SK-MEL-5 (cell line): ENCODE results near the gene MPV17L2. TPM values are rescaled to one million over a fixed set of nuclear protein-coding genes. Genes with fewer than 3 reads are reported as not detected.

Experiments used
- DNase-seq: peaks from one replicate; pipeline ENCODE4 v3.0.0-alpha.2; 2016; ENCODE audit warnings: low read depth, low spot score
- in situ Hi-C: cut with HindIII; loops from 2 replicates; pipeline ENCODE4 v1.10.0; 2016; ENCODE audit warnings: low sequenced_read_pairs, high pct_unique_total_duplicates, low pct_unique_long_range_greater_than_20kb
- total RNA-seq: library from RNA; depleted of rRNA; stranded (reverse); fragments of >200 nt; shearing (Covaris generic); gene quantifications from 2 replicates; pipeline ENCODE4 v1.2.3, GENCODE V29; 2014

MPV17L2 gene
- total RNA-seq, 1 experiment from 2014 or later: 18.0 TPM

- DNase-seq: peak; percentile 48
- in situ Hi-C loops: no loop called here
These were observed 31.0 kb downstream of the MPV17L2 start for GRCh38 chr19:18223860-18224524.

- peak; percentile 96 for DNase-seq
- in situ Hi-C loops: no loop called here
These were observed 31.7 kb downstream of the MPV17L2 start for GRCh38 chr19:18224525-18225354.

- DNase-seq: no peak
These were observed 32.3 kb downstream of the MPV17L2 start for GRCh38 chr19:18225355-18225701.

GRCh38 chr19:18225702-18226468 is 32.9 kb downstream of the MPV17L2 start, which contains the start of gene PDE4C:
Gene PDE4C (minus strand): TSS chr19:18226438. CDS start chr19:18226415, 23 bp downstream.
- no peak for DNase-seq
- in situ Hi-C loops: no loop called here

More at GRCh38 chr19:18225355-18225701, 32.3 kb downstream of the MPV17L2 start:
- in situ Hi-C loops: no loop called here

- in situ Hi-C loops: no loop called here
- DNase-seq: no peak
These were observed 34.1 kb downstream of the MPV17L2 start for GRCh38 chr19:18226956-18227780.

GRCh38 chr19:18227781-18228271 is 34.8 kb downstream of the MPV17L2 start:
- in situ Hi-C loops: no loop called here
- DNase-seq: no peak

- in situ Hi-C loops: no loop called here
These were observed 36.5 kb downstream of the MPV17L2 start for GRCh38 chr19:18229474-18229873.

GRCh38 chr19:18229915-18230314 is 36.9 kb downstream of the MPV17L2 start:
- in situ Hi-C loops: no loop called here
- no peak for DNase-seq

More at GRCh38 chr19:18229474-18229873, 36.5 kb downstream of the MPV17L2 start:
- DNase-seq: peak; percentile 28

GRCh38 chr19:18230941-18231734 is 38.1 kb downstream of the MPV17L2 start:
- in situ Hi-C loops: no loop called here
- no peak for DNase-seq

- DNase-seq: no peak
- in situ Hi-C loops: no loop called here
These were observed 38.8 kb downstream of the MPV17L2 start for GRCh38 chr19:18231775-18232174.

- in situ Hi-C loops: no loop called here
- DNase-seq: no peak
These were observed 39.7 kb downstream of the MPV17L2 start for GRCh38 chr19:18232540-18233223.

- in situ Hi-C loops: no loop called here
- peak; percentile 16 for DNase-seq
These were observed 40.3 kb downstream of the MPV17L2 start for GRCh38 chr19:18233224-18233825.

- in situ Hi-C loops: no loop called here
- DNase-seq: no peak
These were observed 41.2 kb downstream of the MPV17L2 start for GRCh38 chr19:18234194-18234593.

GRCh38 chr19:18239303-18239702 is 46.3 kb downstream of the MPV17L2 start:
- in situ Hi-C loops: no loop called here

GRCh38 chr19:18245297-18245696 is 52.3 kb downstream of the MPV17L2 start:
- no peak for DNase-seq
- in situ Hi-C loops: no loop called here

More at GRCh38 chr19:18239303-18239702, 46.3 kb downstream of the MPV17L2 start:
- DNase-seq: no peak
